ENCODE data around the gene RPL29. TPM values are rescaled to one million over a fixed set of nuclear protein-coding genes. Genes with fewer than 3 reads are reported as not detected.
A peak's percentile ranks its signal among the peaks of the same experiment; 100 is the strongest.

RPL29 gene
- total RNA-seq, 1 donor from 2014 or later = 2,366 TPM

DNA sequence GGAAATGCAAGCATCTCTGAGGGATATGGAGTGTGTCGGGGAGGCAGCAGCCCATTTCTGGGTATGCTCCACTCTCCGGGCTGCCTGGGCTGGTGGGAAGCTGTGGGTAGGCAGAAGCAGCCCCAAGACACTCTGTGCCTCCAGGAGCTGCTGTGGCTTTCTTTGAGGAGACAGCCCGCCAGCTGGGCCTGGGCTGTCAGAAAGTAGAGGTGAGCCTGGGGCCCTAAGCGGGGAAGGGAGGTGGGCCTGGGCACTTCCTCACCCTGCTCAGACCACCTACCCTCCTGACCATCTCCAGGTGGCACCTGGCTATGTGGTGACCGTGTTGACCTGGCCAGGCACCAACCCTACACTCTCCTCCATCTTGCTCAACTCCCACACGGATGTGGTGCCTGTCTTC lies 10.6 kb downstream of the RPL29 start:
- H3K27me3 ChIP-seq (ENCODE audit: control insufficient read depth, insufficient read depth, low read length) = no peaks in the 10 kb centered on the region
- DNase-seq (ENCODE audit: low read depth) = no peak
- TF ChIP-seq, protein P1, sequence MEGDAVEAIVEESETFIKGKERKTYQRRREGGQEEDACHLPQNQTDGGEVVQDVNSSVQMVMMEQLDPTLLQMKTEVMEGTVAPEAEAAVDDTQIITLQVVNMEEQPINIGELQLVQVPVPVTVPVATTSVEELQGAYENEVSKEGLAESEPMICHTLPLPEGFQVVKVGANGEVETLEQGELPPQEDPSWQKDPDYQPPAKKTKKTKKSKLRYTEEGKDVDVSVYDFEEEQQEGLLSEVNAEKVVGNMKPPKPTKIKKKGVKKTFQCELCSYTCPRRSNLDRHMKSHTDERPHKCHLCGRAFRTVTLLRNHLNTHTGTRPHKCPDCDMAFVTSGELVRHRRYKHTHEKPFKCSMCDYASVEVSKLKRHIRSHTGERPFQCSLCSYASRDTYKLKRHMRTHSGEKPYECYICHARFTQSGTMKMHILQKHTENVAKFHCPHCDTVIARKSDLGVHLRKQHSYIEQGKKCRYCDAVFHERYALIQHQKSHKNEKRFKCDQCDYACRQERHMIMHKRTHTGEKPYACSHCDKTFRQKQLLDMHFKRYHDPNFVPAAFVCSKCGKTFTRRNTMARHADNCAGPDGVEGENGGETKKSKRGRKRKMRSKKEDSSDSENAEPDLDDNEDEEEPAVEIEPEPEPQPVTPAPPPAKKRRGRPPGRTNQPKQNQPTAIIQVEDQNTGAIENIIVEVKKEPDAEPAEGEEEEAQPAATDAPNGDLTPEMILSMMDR (IDR thresholded peaks at IDR 0.05; ENCODE audit: insufficient read depth, low read length, poor library complexity, severe bottlenecking) = no peak
- H3K4me3 ChIP-seq (ENCODE audit: low read depth, low read length) = no peak overlapping the region
- H3K36me3 ChIP-seq (ENCODE audit: control insufficient read depth, insufficient read depth, low read length) = no peaks in the 10 kb centered on the region

DNA sequence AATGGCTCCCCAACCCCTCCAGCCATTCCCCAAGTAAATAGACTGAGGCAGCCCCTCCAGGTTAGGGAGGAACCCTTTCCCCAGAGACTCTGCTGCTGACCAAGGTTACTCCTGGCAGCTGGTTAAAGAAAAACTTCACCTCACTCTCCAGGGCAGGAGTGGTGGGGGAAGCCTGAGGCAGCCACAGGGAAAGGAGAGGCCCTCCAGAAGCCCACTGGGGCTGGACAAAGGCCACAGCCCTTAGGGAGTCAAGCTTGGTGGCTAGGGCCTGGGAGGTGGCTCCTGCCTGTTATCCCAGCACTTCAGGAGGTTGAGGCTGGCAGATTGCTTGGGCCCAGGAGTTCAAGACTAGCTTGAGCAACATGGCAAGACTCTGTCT lies 11.4 kb downstream of the RPL29 start:
- Histone ChIP-seq H3K27me3 (ENCODE audit: control insufficient read depth, insufficient read depth, low read length) (no peaks in the 10 kb centered on the region), H3K36me3 (ENCODE audit: control insufficient read depth, insufficient read depth, low read length) (no peaks in the 10 kb centered on the region), H3K4me3 (ENCODE audit: low read depth, low read length) (no peak overlapping the region)
- DNase-seq (ENCODE audit: low read depth) = no peak
- TF ChIP-seq, protein P1 (IDR thresholded peaks at IDR 0.05; ENCODE audit: insufficient read depth, low read length, poor library complexity, severe bottlenecking) = no peak

DNA sequence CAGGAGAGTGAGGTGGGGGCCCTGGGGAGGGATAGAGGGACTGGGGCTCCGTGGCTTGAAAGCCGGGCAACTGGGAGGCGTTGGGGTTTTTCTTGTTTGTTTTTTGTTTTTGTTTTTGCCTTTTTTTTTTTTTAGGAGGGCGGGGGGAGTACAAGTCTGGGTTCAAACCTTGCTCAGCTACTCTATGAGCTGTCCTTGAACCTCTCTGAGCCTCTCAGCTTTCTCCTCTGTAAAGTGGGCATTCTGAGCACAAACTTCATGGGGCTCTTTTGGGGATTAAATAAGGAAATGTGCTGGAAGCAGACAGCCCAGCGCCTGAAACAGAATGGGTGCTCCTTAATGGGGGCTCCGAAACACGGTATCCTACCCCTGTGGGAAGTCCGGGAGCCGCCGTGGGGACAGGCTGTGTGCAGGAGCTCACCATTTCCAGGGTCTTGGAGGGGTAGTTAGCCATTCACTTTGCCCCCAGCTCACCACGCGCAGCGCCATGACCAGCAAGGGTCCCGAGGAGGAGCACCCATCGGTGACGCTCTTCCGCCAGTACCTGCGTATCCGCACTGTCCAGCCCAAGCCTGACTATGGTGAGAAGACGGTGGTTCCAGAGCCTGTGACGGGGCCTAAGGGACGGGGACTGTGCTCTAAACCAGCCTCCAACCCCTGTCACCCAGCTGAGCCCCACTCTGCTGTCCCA lies 12.0 kb downstream of the RPL29 start:
- H3K36me3 ChIP-seq (ENCODE audit: control insufficient read depth, insufficient read depth, low read length) = no peaks in the 10 kb centered on the region
- peak overlapping the region; percentile 44 for H3K4me3 ChIP-seq (ENCODE audit: low read depth, low read length)
- TF ChIP-seq, protein P1 (IDR thresholded peaks at IDR 0.05; ENCODE audit: insufficient read depth, low read length, poor library complexity, severe bottlenecking) = no peak
- DNase-seq (ENCODE audit: low read depth) = no peak
- no peaks in the 10 kb centered on the region for H3K27me3 ChIP-seq (ENCODE audit: control insufficient read depth, insufficient read depth, low read length)

DNA sequence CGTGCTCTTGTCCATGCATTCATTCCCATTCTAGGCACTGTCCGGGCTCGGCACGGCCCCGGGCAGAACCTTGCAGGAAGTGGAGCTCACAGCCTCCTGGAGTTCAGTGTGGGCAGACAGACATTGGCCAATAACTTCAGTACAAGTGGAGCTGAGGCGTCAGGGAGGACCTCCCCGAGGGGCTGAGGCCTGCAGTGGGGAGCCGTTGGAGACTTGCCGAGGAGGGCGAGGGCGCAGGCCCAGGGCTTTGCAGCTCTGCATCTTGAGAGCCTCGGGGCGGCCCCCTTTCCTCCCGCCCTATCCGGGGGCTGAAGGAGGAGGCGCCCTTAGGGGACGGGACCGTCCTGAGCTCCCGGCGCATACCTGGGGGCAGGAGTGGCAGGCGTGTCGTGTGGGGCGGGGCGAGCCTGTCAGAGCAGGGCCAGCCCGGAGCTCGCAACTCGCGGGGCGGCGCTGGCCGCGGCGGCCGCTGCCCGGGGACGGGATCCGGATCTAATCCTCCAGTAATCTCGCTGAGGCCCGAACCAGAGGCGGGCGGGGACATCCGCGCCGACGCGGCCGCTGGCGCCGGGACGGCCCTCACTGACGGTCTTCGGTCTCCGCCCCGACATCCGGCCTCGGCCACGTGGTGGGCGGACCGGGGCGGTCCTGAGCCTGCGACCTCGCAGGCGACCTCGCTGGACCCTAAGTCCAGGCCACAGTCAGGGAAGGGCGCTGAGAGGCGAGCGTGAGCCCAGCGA lies 12.7 kb downstream of the RPL29 start, which contains the start of gene ACY1:
TSS of gene ACY1 (plus strand) at position 698 of the 740 bp plus-strand sequence. CDS start 530 bp downstream, outside the sequence.
- H3K27me3 ChIP-seq (ENCODE audit: control insufficient read depth, insufficient read depth, low read length) = no peaks in the 10 kb centered on the region
- TF ChIP-seq, protein P1 (IDR thresholded peaks at IDR 0.05; ENCODE audit: insufficient read depth, low read length, poor library complexity, severe bottlenecking) = no peak
- H3K36me3 ChIP-seq (ENCODE audit: control insufficient read depth, insufficient read depth, low read length) = no peaks in the 10 kb centered on the region
- peak within 1 kb of the TSS; percentile 44 for H3K4me3 ChIP-seq (ENCODE audit: low read depth, low read length)
- no peak for DNase-seq (ENCODE audit: low read depth)

DNA sequence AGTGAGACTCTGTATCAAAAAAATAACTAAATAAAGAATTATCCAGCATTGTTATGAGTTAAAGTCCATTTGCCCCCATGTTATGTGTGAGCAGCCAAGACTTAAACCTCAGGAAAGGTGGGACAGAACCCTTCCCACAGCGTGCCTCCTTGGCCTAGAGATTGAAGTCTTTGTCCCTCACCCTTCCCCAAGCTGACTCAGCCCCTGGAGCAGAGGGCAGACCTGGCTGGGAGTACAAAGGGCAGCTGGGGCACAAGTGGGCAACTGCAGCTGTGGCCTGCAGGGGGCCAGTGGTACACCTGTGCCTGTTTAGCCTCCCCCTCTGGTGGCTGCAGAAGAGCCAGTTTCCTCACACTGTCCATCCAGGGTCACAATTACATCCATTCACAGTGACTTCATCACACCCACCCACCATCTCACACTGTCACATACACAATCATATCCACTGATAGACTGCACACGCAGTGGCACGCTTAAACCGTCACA lies 13.3 kb downstream of the RPL29 start:
- no peaks in the 10 kb centered on the region for H3K27me3 ChIP-seq (ENCODE audit: control insufficient read depth, insufficient read depth, low read length)
- no peaks in the 10 kb centered on the region for H3K36me3 ChIP-seq (ENCODE audit: control insufficient read depth, insufficient read depth, low read length)
- TF ChIP-seq, protein P1 (IDR thresholded peaks at IDR 0.05; ENCODE audit: insufficient read depth, low read length, poor library complexity, severe bottlenecking) = peak; percentile 77
- H3K4me3 ChIP-seq (ENCODE audit: low read depth, low read length) = peak overlapping the region; percentile 44
- DNase-seq (ENCODE audit: low read depth) = no peak
